Keratinocyte (primary cell): ENCODE data around the gene HOXD8. TPM values are rescaled to one million over a fixed set of nuclear protein-coding genes. Genes with fewer than 3 reads are reported as not detected.

ENCODE experiments used
- DNase-seq: peaks from one replicate; pipeline ENCODE4 v3.0.0-alpha.2; 2011; ENCODE audit warnings: low read depth, missing footprints, low spot score
- FAIRE-seq: peaks from 2 replicates; lab custom pipeline; 2011; peaks lifted over from hg19 to GRCh38; lab: Jason Lieb, UNC
- H2AFZ ChIP-seq: 2 replicates; pipeline ENCODE4 v1.6.0; 2012; ENCODE audit warnings: low read length, control low read depth, inconsistent platforms; ENCODE audit not compliant: control insufficient read depth
- H3K27ac ChIP-seq: 2 replicates; pipeline ENCODE4 v1.5.1; 2011; ENCODE audit warnings: low read length; ENCODE audit not compliant: control insufficient read depth, insufficient read depth
- H3K27me3 ChIP-seq: 3 replicates; pipeline ENCODE4 v1.6.0; 2011; ENCODE audit warnings: low read length; ENCODE audit not compliant: control insufficient read depth, insufficient read depth; ENCODE audit errors: extremely low read depth
- H3K36me3 ChIP-seq, 2 experiments: 2 replicates in 1 of 2; 3 replicates in 1 of 2; pipeline ENCODE4 v1.5.1; 2011; ENCODE audit warnings: low read length in 2 of 2, mild to moderate bottlenecking in 1 of 2; ENCODE audit not compliant: control insufficient read depth in 2 of 2, insufficient read depth in 2 of 2; ENCODE audit errors: extremely low read depth in 1 of 2
- H3K4me1 ChIP-seq: 3 replicates; pipeline ENCODE4 v1.5.1; 2011; ENCODE audit warnings: low read length; ENCODE audit not compliant: control insufficient read depth, insufficient read depth; ENCODE audit errors: extremely low read depth
- H3K4me2 ChIP-seq: 3 replicates; pipeline ENCODE4 v1.6.0; 2011; ENCODE audit warnings: low read depth, low read length; ENCODE audit not compliant: control insufficient read depth, insufficient read depth; ENCODE audit errors: extremely low read depth
- H3K4me3 ChIP-seq, 3 experiments: fragments of 200-600 bp in 1 of 3; sonication (generic) in 1 of 3; 2 replicates in 2 of 3; 3 replicates in 1 of 3; pipeline ENCODE4 v1.5.1; 2011 to 2016; ENCODE audit warnings: low read length in 3 of 3, mild to moderate bottlenecking in 3 of 3, control low read depth in 2 of 3, inconsistent platforms in 1 of 3, low read depth in 1 of 3, mixed read lengths in 1 of 3, mixed run types in 1 of 3, moderate library complexity in 1 of 3; ENCODE audit not compliant: control insufficient read depth in 2 of 3, insufficient read depth in 2 of 3; ENCODE audit errors: extremely low read depth in 1 of 3
- H3K79me2 ChIP-seq: 2 replicates; pipeline ENCODE4 v1.6.0; 2012; ENCODE audit warnings: low read length; ENCODE audit not compliant: control insufficient read depth, insufficient read depth
- H3K9ac ChIP-seq: 3 replicates; pipeline ENCODE4 v1.6.0; 2011; ENCODE audit warnings: low read length; ENCODE audit not compliant: control insufficient read depth, insufficient read depth; ENCODE audit errors: extremely low read depth
- H3K9me1 ChIP-seq: 3 replicates; pipeline ENCODE4 v1.6.0; 2011; ENCODE audit warnings: low read length; ENCODE audit not compliant: control insufficient read depth, insufficient read depth; ENCODE audit errors: extremely low read depth
- H3K9me3 ChIP-seq: 2 replicates; pipeline ENCODE4 v1.5.1; 2012; ENCODE audit warnings: low read depth, low read length; ENCODE audit not compliant: control insufficient read depth
- H4K20me1 ChIP-seq: 3 replicates; pipeline ENCODE4 v1.6.0; 2011; ENCODE audit warnings: low read length; ENCODE audit not compliant: control insufficient read depth, insufficient read depth; ENCODE audit errors: extremely low read depth
- EZH2 ChIP-seq: IDR thresholded peaks from one replicate; pipeline ENCODE4 v1.6.1; 2012; ENCODE audit warnings: inconsistent platforms, mild to moderate bottlenecking, low read length, moderate library complexity
- dilution Hi-C: fragments of 300-500 bp; cut with MboI; formaldehyde crosslinking; loops from one replicate; pipeline ENCODE4 v1.7.0; 2020; ENCODE audit warnings: low sequenced_read_pairs; ENCODE audit not compliant: extremely low pct_ligation_motif_present
- polyA plus RNA-seq, 5 experiments: library from polyadenylated mRNA; depleted of rRNA in 3 of 5; stranded (reverse) in 3 of 5; stranded (forward) in 1 of 5; unstranded in 1 of 5; fragments of >200 nt; gene quantifications; 1 replicate in 1 of 5; 2 replicates in 3 of 5; 3 replicates in 1 of 5; pipeline versions ENCODE4 v1.2.1 to v1.2.3, GENCODE V29; 2011 to 2012; ENCODE audit warnings: missing spikeins in 2 of 5, low read depth in 1 of 5, low replicate concordance in 1 of 5
- TF ChIP-seq, protein P1 (sequence below), 3 experiments: IDR thresholded peaks in 1 of 3; conservative IDR thresholded peaks in 1 of 3; optimal IDR thresholded peaks in 1 of 3; 2 replicates in 2 of 3; 3 replicates in 1 of 3; pipeline versions ENCODE3 to v1.5.1; 2011; ENCODE audit warnings: low read length in 3 of 3, mild to moderate bottlenecking in 3 of 3, moderate library complexity in 2 of 3, control low read depth in 1 of 3, inconsistent platforms in 1 of 3; ENCODE audit not compliant: insufficient read depth in 2 of 3; ENCODE audit errors: extremely low read depth in 1 of 3

HOXD8 gene
- polyA plus RNA-seq, 1 donor (not counting 4 experiments of a cell fraction or from before 2014, with no cell fraction given) = not detected

DNA sequence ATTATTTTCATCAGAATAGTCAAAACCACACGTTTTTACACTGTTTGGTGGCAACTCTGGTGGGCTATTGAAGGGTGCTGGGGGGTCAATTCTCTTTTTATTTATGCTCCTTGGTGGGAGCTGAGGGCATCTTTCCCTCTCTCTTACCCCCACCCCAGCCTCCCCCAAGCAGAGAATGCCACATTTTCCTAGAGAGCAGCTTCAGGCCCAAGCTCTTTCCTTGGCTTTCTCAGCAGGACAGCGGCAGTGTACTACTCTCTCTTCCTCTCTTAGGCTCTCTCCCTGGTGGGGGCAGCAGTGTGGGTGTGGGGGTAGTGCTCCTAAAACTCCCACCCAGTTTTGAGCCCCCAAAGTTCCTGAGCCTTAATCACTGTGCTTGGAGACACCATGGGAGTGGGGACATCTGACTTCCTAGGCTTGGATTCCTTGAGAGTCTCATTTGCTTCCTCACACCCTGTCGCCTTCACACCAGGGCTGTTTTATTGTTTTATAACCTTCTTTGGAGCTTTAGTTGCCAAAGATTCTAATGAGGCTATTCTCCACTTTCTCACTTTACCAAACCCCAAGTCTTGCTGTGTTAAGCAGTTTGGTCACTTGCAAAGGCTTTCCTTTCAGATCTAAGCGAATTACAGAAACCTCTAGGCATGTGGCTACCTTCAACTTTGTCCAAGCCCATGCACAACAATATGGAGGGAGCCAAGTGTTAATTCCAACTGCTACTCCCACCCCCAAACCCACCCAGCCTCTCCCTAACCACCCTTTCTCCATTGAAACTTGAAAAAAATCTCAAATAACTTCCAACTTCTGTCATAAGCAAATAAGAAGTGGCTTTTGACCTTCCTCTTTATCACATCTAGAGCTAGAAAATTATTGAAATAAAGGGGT is 15.8 kb downstream of the HOXD8 start:
- no peak overlapping the region for H3K4me2 ChIP-seq
- no peaks in the 10 kb centered on the region for H3K4me1 ChIP-seq
- no peak overlapping the region for H3K4me3 ChIP-seq
- TF ChIP-seq EZH2 = no peak
- TF ChIP-seq, protein P1, sequence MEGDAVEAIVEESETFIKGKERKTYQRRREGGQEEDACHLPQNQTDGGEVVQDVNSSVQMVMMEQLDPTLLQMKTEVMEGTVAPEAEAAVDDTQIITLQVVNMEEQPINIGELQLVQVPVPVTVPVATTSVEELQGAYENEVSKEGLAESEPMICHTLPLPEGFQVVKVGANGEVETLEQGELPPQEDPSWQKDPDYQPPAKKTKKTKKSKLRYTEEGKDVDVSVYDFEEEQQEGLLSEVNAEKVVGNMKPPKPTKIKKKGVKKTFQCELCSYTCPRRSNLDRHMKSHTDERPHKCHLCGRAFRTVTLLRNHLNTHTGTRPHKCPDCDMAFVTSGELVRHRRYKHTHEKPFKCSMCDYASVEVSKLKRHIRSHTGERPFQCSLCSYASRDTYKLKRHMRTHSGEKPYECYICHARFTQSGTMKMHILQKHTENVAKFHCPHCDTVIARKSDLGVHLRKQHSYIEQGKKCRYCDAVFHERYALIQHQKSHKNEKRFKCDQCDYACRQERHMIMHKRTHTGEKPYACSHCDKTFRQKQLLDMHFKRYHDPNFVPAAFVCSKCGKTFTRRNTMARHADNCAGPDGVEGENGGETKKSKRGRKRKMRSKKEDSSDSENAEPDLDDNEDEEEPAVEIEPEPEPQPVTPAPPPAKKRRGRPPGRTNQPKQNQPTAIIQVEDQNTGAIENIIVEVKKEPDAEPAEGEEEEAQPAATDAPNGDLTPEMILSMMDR (optimal IDR thresholded peaks at IDR 0.05 in 1 of 3, IDR thresholded peaks at IDR 0.05 in 1 of 3, conservative IDR thresholded peaks at IDR 0.05 in 1 of 3; ENCODE audit: extremely low read depth in 1 of 3, insufficient read depth in 2 of 3, low read length in 3 of 3) = no peak
- no peak overlapping the region for H3K9ac ChIP-seq
- no peaks in the 10 kb centered on the region for H3K9me1 ChIP-seq
- H4K20me1 ChIP-seq = no peaks in the 10 kb centered on the region
- dilution Hi-C loops = no loop called here
- DNase-seq (no peak), FAIRE-seq (no peak)
- no peaks in the 10 kb centered on the region for H3K79me2 ChIP-seq
- H3K27me3 ChIP-seq = peaks cover 79% of the 10 kb centered on the region
- no peak overlapping the region for H3K27ac ChIP-seq
- no peaks in the 10 kb centered on the region for H3K9me3 ChIP-seq
- no peak overlapping the region for H2AFZ ChIP-seq
- H3K36me3 ChIP-seq = no peaks in the 10 kb centered on the region

DNA sequence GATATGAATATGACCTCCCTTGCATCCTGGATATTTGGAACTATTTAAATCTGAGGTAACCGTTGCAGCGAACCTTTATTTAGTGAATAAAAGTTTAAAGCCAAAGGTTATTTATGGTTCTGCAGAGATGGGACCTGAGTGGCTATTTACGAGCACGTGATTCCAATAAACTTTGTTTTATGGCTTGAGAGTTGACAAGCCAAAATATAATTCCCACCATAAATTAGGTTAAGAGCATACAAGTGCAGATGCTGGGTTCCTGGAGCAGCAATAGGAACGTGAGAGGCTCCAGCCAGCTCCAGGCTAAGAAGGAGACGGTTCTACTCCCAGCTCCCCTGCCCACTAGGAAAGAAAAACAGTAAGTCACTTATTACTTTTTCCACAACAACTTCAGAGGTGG is 16.6 kb downstream of the HOXD8 start:
- Histone ChIP-seq H3K27me3 (peaks cover 80% of the 10 kb centered on the region), H3K79me2 (no peaks in the 10 kb centered on the region), H4K20me1 (no peaks in the 10 kb centered on the region), H3K9ac (no peak overlapping the region), H3K27ac (no peak overlapping the region), H3K4me3 (no peak overlapping the region), H3K4me1 (no peaks in the 10 kb centered on the region), H3K9me3 (no peaks in the 10 kb centered on the region), H3K4me2 (no peak overlapping the region), H3K36me3 (no peaks in the 10 kb centered on the region), H3K9me1 (no peaks in the 10 kb centered on the region), H2AFZ (no peak overlapping the region)
- dilution Hi-C loops = no loop called here
- FAIRE-seq (no peak), DNase-seq (no peak)
- TF ChIP-seq, protein P1 (optimal IDR thresholded peaks at IDR 0.05 in 1 of 3, IDR thresholded peaks at IDR 0.05 in 1 of 3, conservative IDR thresholded peaks at IDR 0.05 in 1 of 3; ENCODE audit: extremely low read depth in 1 of 3, insufficient read depth in 2 of 3, low read length in 3 of 3) = no peak
- TF ChIP-seq EZH2 = no peak
